NCI-H1436 (cell line): ENCODE results near the gene TAAR9.
A peak's percentile ranks its signal among the peaks of the same experiment; 100 is the strongest.

Experiments
- DNase-seq: peaks from one replicate; lab custom pipeline; 2025; lab: John Stamatoyannopoulos, UW

Gene TAAR9, protein sequence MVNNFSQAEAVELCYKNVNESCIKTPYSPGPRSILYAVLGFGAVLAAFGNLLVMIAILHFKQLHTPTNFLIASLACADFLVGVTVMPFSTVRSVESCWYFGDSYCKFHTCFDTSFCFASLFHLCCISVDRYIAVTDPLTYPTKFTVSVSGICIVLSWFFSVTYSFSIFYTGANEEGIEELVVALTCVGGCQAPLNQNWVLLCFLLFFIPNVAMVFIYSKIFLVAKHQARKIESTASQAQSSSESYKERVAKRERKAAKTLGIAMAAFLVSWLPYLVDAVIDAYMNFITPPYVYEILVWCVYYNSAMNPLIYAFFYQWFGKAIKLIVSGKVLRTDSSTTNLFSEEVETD

DNA sequence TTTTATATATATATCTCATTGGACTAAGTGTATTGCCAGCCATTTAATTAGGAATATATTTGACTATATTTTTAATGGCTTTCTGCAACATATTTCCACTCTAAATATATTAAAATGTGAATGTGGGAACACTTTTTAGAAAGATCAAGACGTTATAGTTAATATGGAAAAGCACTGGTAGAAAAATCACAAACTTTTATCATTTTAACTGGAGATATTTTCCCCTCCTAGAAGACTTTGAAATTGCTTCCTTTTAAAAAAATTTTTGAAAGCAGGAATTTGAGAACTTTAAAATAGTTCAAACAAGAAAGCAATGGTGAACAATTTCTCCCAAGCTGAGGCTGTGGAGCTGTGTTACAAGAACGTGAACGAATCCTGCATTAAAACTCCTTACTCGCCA, at the start of gene TAAR9:
TSS of gene TAAR9 (plus strand) at position 301 of the 400 bp plus-strand sequence. CDS start at position 314, 13 bp downstream.
- no peak for DNase-seq

- DNase-seq: no peak
These were observed 48.7 kb upstream of the TAAR9 start for GRCh38 chr6:132489376-132489775.

GRCh38 chr6:132490024-132490423, 48.1 kb upstream of the TAAR9 start:
- no peak for DNase-seq

DNA sequence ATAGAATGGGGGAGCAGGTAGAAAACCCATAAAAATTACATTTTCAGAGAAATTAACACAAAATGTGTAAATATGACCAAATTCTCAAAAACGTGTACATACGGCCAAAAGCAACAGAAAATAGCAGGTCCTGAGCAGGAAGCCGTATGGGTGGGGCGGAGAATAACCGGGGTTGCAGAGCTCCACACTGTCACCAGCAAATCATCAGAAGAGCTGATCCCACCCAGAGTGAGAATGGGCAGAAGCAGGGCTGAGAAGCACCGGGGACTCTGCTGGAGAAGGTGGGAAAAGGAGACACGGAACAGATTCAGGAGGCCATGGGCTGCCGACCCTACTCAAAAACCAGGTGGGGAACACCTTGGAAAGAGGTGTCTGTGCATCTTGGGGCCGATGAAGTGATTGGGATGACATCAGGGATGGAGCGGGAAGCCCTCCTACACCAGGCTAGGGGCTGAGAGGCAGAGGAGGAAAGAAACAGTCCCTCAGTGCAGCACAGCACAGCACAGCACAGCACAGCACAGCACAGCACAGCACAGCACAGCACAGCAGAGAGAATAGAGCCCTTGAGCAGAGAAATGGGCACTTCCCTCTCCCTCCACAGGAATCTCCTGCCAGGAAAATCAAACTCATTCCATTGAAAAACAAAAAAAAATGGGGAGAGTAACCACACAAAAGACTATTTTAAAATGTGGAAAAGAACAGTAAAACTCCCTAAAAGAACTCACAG, 47.4 kb upstream of the TAAR9 start:
- no peak for DNase-seq

GRCh38 chr6:132491303-132491702, 46.8 kb upstream of the TAAR9 start:
- DNase-seq: no peak

DNA sequence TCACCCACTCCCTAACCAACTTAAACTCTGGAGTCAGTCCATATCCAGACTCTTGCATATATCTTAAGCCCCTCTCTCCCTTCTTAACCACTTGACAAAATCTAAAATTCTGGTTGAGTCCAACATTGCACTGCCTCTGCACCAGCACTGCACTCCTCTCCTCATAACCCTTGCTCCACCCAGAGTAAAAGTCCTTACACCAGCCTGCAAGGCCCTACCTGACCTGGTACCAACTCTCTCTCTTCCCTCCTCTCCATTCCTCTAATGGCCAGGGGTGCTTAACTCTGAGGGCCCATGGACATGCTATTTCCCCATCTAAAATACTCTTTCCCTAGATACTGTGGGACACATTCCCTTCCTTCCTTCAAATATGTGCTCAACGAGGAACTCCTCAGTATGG, 46.2 kb upstream of the TAAR9 start:
- no peak for DNase-seq

GRCh38 chr6:132494954-132495353, 43.1 kb upstream of the TAAR9 start:
- DNase-seq: no peak

DNA sequence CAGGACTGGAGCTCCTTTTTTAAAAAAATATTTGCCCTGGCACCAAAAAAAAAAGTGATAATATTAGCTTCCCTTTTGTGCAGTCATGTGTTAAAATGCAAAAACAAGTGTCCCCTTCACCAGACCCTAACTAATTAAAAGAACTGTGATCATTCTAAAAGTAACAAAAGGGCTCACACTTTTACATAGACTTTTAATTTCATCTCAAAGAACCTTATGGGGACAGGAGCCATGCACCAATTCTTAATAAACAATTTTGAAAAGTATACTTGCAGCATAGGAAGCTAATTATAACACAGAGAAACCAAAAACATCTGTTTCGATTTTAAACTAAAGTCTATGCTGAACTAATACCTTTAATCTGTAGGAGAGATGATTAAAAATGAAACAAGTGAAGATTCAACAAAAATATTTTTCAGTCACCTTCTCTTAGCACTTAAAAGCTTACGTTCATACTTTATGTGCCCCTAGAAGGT, 42.4 kb upstream of the TAAR9 start:
- no peak for DNase-seq

- no peak for DNase-seq
These were observed 41.4 kb upstream of the TAAR9 start for GRCh38 chr6:132496519-132497180.

DNA sequence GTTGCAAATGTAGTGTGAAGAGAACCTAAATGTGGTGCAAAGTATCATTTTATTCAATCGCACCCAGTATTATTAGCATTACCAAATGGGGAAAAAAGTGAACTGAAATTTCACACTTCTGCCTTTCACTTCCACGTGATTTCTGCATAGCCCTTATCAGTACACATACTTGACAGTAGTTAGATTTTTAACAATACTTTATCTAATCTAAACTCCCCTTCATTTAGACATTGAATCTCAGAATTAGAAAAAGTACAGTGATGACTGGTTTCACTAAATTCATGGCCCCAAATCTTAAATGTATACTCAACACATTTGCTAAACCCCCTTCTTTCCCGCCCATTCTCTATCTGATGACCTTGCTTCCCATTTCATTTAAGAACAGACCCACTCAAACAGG, 39.4 kb upstream of the TAAR9 start:
- no peak for DNase-seq

GRCh38 chr6:132499757-132500156, 38.3 kb upstream of the TAAR9 start:
- DNase-seq: no peak

DNA sequence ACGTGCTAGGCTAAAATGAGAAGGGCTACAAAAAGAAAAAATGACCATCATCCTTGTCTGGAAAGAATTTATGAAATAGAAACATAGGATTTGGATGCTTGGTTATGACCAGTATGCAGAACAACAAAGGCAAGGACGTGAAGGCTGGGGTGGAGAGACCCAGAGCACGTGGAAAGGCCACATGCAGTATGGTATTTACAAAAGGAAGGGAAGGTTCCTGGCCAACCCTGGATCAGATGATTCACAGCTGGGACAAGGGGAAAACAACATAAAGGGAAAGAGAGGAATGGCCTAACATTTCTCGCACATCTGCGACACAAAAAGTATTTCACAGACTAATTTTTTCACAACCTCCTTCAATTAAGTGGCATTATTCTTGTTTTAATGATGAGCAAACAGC, 33.3 kb upstream of the TAAR9 start:
- DNase-seq: no peak

DNA sequence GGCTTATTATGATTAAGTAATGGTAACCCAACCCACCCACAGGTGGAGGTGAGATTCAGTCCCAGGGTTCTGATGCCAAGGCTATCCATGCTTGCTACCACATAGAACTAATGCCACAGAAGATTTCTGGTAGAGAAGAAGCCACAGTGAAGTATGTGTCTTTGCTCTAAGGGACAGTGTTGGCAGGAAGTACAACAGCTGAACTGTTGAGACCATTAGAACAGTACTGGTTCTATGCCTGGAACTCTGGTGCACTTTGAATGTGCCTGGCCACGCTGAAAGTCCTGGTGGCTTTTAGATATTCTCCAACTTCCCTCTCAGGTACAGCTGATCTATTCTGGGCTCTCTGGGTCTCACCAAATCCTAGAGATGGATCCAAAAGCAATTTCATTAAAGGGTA, 32.9 kb upstream of the TAAR9 start:
- DNase-seq: no peak

DNA sequence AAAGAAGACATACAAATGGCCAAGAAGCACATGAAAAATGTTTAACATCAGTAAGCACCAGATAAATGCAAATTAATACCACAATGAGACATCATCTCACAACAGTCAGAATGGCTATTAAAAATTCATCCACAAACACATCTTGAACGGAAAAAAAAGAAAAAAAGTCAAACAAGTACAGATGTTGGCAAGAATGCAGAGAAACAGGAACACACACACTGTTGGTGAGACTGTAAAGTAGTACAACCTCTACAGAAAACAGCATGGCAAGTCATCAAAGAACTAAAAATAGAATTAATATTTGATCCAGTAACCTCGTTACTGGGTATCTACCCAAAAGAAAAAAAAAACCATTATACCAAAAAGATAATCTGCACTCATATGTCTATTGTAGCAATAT, 31.6 kb upstream of the TAAR9 start:
- DNase-seq: no peak

GRCh38 chr6:132506869-132507808, 30.9 kb upstream of the TAAR9 start:
- DNase-seq: no peak

GRCh38 chr6:132511210-132511830, 26.8 kb upstream of the TAAR9 start:
- no peak for DNase-seq

GRCh38 chr6:132511831-132512220, 26.3 kb upstream of the TAAR9 start:
- DNase-seq: no peak

GRCh38 chr6:132512342-132512637, 25.8 kb upstream of the TAAR9 start:
- no peak for DNase-seq

GRCh38 chr6:132512638-132513632, 25.1 kb upstream of the TAAR9 start, which contains the start of gene STX7:
Gene STX7, minus strand, starts transcription at chr6:132513116. Its CDS starts 9,586 bp downstream, at chr6:132503530.
- DNase-seq: peak; percentile 81
